ENCODE measurements around the gene EHMT1.

Gene EHMT1

DNA sequence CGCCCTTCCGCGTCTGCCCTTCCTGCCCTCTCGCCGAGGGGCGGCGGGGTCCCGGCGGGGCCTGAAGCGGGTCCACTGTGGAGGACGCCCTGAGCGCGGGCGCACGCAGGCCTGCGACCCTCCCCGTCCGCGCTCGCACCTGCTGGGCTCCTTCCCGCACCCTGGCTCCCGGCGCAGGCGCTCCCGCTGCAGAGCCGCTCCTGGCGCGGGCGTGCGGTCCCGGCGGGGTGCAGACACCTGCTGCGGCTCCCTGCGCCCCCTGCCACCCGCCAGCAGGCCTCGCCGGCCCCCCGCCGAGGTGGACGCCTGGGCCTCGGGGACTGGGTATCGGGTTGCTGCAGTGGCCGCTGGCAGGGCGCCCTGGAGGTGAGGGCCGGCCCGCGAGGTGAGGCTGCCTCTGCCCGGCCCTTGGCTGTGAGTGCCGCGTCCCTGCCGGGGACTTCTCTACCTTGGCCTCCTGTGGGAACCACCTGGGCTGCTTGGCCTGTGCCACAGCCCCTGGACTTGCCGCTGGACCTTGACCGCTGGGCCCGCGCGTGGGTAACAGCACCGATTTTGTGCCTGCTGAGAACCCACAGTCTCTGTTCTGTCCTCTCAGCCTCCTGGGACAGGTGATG lies 12.7 kb upstream of the EHMT1 start:
- Mint-ChIP-seq H3K4me1 (peaks cover 36% of the 10 kb centered on the region), H3K27me3 (no peaks in the 10 kb centered on the region), H3K4me3 (peak overlapping the region; percentile 76 to 84), H3K9me3 (no peaks in the 10 kb centered on the region), H3K27ac (no peak overlapping the region)
- peak; percentile 16 for ATAC-seq
- DNase-seq = peak; percentile 32 to 50

- Mint-ChIP-seq H3K9me3 (no peaks in the 10 kb centered on the region), H3K4me1 (peaks cover 42% of the 10 kb centered on the region), H3K4me3 (peak overlapping the region; percentile 76 to 84), H3K27me3 (no peaks in the 10 kb centered on the region), H3K27ac (peak overlapping the region; percentile 8 to 82)
- no peak for ATAC-seq
- DNase-seq = no peak
These were observed 12.1 kb upstream of the EHMT1 start for GRCh38 chr9:137606734-137607138.

- Mint-ChIP-seq H3K27me3 (no peaks in the 10 kb centered on the region), H3K27ac (peak overlapping the region; percentile 8 to 82), H3K4me3 (peak overlapping the region; percentile 76 to 84), H3K9me3 (no peaks in the 10 kb centered on the region), H3K4me1 (peaks cover 48% of the 10 kb centered on the region)
- DNase-seq (no peak), ATAC-seq (no peak)
These were observed 11.5 kb upstream of the EHMT1 start for GRCh38 chr9:137607141-137607857.

DNA sequence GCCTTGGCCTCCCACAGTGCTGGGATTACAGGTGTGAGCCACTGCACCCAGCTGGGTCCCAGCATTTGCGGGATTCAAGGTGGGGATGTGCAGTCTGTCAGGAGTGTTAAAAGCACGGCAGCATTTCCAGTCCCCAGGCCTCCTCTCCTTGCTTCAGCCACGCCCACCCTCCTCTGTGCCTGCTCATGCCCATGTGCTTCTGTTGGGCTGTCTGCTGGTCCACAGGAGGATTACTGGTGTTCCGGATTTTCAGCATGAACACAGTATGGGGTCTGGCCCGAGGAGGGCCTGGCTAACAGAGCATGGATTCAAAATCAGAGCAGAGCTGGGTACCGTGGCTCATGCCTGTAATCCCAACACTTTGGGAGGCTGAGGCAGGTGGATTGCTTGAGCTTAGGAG lies 7.9 kb upstream of the EHMT1 start:
- Mint-ChIP-seq H3K27me3 (no peaks in the 10 kb centered on the region), H3K27ac (no peak overlapping the region)

DNA sequence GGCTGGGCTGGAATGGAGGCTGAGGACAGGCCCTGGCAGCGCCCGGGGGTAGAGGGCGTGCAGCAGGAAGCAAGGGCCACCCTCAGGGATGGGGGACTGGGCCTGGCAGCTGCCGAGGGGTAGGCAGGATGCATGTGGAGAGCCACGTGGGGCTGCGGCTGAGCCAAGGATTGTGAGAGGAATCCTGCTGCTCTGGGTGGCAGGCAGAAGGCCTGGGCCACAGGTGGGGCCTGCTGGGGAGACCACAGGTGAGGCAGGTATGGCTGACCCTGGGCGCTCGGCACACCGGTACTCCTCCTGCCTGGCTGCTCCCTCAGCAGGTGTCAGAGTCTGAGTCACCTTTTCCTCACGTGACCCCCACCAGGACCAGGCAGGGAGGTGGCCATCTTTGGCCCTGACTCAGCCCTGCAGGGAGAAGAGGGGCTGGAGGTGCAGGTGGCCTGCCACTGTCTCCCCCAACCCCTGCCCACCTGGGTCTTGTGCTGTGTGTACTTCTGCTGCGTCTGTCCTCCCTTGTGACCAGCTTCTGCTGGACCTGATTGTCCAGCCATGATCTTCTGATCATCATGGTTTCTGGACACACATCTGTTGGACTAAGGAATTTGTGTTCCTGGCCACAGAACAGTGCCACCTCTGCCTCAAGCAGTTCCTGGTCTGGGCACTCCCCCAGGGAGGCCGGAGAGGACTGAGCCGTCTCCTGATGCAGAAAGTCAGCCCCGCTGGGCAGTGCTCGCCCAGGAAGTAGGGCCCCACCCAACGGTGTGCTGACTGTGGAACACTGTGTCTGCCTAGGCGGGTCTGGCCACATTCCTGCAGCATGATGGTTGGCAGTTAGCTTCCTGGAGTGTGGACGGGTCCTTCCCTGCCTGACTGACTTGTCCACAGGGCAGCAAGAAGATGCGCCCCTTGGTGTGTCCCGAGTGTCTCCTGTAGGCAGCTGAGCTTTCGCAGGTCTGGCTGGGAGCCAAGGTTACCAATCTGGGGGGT lies 6.9 kb upstream of the EHMT1 start:
- peak; percentile 73 for ATAC-seq
- Mint-ChIP-seq H3K9me3 (no peaks in the 10 kb centered on the region), H3K27ac (peak overlapping the region; percentile 58 to 74), H3K4me3 (peak overlapping the region in 1 of 2 donors; percentile 69), H3K27me3 (no peaks in the 10 kb centered on the region), H3K4me1 (peaks cover 36% of the 10 kb centered on the region)
- DNase-seq = peak in 1 of 2 donors; percentile 47

More for the DNA sequence above, 7.9 kb upstream of the EHMT1 start:
- H3K4me3 Mint-ChIP-seq = peak overlapping the region in 1 of 2 donors; percentile 69
- peaks cover 41% of the 10 kb centered on the region for H3K4me1 Mint-ChIP-seq
- DNase-seq = no peak
- no peaks in the 10 kb centered on the region for H3K9me3 Mint-ChIP-seq
- ATAC-seq = no peak

DNA sequence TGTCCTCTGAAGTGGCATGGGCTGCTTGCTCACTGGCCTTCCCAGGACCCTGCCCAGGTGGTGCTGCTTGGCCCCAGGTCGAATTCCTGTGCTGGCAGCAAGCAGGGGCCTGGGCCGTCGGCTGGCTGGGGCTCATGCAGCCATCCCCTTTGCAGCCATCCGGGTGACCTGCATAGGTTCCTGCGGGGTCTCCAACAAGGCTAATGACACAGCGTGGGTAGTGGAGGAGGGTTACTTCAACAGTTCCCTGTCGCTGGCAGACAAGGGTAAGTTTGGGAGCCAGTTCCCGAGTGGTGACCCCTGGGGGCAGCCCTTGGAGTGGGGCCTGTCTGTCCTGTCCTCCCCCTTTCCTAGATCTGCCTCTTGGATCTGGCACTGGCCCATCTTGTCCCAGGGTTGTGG lies 6.1 kb upstream of the EHMT1 start:
- Mint-ChIP-seq H3K27ac (no peak overlapping the region), H3K4me3 (no peak overlapping the region), H3K4me1 (peaks cover 36% of the 10 kb centered on the region), H3K9me3 (no peaks in the 10 kb centered on the region), H3K27me3 (no peaks in the 10 kb centered on the region)
- no peak for DNase-seq
- ATAC-seq = no peak

GRCh38 chr9:137613259-137613658 lies 5.5 kb upstream of the EHMT1 start:
- Mint-ChIP-seq H3K4me3 (no peak overlapping the region), H3K9me3 (no peaks in the 10 kb centered on the region), H3K4me1 (peaks cover 40% of the 10 kb centered on the region), H3K27me3 (no peaks in the 10 kb centered on the region), H3K27ac (peak overlapping the region in 1 of 2 donors; percentile 12)
- DNase-seq (no peak), ATAC-seq (no peak)

GRCh38 chr9:137613738-137614523 lies 4.9 kb upstream of the EHMT1 start:
- ATAC-seq = no peak
- H3K4me3 Mint-ChIP-seq = no peak overlapping the region
- H3K27ac Mint-ChIP-seq = no peak overlapping the region

GRCh38 chr9:137614631-137615386 lies 4.0 kb upstream of the EHMT1 start:
- DNase-seq = no peak
- H3K9me3 Mint-ChIP-seq = no peaks in the 10 kb centered on the region
- no peak overlapping the region for H3K4me3 Mint-ChIP-seq
- H3K4me1 Mint-ChIP-seq = peaks cover 42% of the 10 kb centered on the region
- H3K27me3 Mint-ChIP-seq = no peaks in the 10 kb centered on the region
- no peak overlapping the region for H3K27ac Mint-ChIP-seq
- no peak for ATAC-seq

More at GRCh38 chr9:137613738-137614523, 4.9 kb upstream of the EHMT1 start:
- Mint-ChIP-seq H3K9me3 (no peaks in the 10 kb centered on the region), H3K4me1 (peaks cover 40% of the 10 kb centered on the region), H3K27me3 (no peaks in the 10 kb centered on the region)
- no peak for DNase-seq

DNA sequence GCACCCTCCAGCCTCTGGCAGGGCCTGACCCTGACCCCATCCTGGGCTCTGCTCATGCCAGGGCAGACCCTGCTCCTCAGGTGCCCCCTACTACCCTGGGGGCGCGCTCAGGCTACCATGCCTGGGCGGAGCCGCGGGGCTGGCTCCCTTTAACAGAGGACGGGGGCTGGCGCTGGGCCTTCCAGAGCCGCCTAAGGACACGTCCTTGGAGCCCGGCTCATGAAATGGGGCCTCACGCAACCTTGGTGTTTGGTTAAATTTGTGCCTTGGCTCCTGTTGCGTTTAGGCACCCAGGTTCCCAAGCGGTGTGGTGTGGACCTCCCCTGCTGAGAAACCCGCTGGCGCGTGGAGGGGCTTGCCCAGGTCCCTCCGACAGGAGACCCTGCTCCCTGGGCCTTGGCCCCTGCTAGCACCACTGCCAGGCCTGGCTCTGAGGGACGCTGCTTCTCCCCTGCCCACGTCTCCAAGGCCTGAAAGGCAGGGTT lies 3.4 kb upstream of the EHMT1 start:
- peaks cover 48% of the 10 kb centered on the region for H3K4me1 Mint-ChIP-seq
- DNase-seq = no peak
- H3K27me3 Mint-ChIP-seq = no peaks in the 10 kb centered on the region
- no peak for ATAC-seq
- no peak overlapping the region for H3K27ac Mint-ChIP-seq
- no peaks in the 10 kb centered on the region for H3K9me3 Mint-ChIP-seq
- no peak overlapping the region for H3K4me3 Mint-ChIP-seq

DNA sequence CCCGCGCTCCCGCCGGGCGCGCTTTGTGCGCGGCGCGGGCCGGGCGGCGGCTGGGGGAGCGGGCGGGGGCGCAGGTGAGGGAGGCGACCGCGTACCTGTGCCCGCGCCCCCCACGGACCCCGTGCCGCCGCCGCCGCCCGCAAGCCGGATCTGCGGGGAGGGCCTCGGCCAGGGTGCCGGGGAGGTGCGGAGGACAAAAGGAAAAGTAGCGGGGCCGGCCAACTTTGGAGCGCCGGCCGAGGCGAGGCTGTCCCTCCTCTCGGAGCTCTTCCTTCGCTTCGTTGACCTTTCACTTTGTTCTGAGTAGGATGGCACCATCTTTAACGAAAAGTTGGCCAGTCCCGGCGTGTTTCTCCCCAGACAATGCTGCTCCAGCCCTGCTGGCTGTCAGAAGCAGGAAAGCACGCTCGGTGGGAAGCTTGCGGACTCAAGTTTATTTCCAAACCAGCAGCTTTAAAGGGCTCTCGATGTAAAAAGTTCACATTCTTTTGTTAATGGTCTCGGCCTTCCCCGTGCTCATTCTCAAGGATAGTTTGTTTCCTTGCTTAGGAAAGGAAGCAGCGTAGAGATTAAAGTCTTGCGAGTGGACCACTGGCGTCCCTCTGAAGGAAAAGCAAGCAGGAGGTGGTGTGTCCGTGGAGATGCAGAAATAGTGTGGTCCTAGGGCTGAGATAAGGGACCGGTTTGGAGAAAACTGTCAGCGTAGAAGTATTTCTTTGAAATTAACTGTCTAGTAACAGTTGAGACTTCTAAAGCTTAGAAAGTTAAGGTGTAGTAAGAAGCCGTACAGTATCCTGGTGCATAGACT lies 639 bp downstream of the EHMT1 start:
- ATAC-seq (peak; percentile 36), DNase-seq (peak; percentile 32 to 37)
- H3K4me3 Mint-ChIP-seq = peak overlapping the region; percentile 75 to 83
- H3K27ac Mint-ChIP-seq = peak overlapping the region; percentile 77 to 84
- no peaks in the 10 kb centered on the region for H3K27me3 Mint-ChIP-seq
- no peaks in the 10 kb centered on the region for H3K9me3 Mint-ChIP-seq
- H3K4me1 Mint-ChIP-seq = peaks cover 51% of the 10 kb centered on the region

- DNase-seq (no peak), ATAC-seq (no peak)
- Mint-ChIP-seq H3K27me3 (no peaks in the 10 kb centered on the region), H3K27ac (no peak overlapping the region), H3K4me1 (peaks cover 54% of the 10 kb centered on the region), H3K9me3 (no peaks in the 10 kb centered on the region), H3K4me3 (peak overlapping the region; percentile 75 to 83)
These were observed 1.2 kb downstream of the EHMT1 start for GRCh38 chr9:137620048-137620405.

DNA sequence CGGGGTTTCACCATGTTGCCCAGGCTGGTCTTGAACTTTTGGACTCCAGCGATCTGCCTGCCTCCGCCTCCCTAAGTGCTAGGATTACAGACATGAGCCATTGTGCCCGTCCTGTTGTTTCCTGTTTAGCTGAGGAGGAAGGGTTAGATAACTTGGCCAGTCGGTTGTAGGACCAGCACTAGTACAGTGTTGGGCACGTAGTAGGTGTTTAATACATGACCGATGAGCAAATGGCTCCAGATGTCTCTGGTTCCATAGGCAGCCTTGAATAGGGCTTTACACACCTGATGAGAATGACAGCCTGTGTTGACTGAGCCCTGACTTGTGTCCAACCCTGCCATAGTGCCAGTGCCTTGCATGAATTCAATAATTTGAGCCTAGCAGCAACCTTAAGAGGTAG lies 1.8 kb downstream of the EHMT1 start:
- no peak overlapping the region for H3K27ac Mint-ChIP-seq
- DNase-seq (no peak), ATAC-seq (no peak)
- peak overlapping the region; percentile 45 to 83 for H3K4me3 Mint-ChIP-seq
- peaks cover 59% of the 10 kb centered on the region for H3K4me1 Mint-ChIP-seq
- H3K9me3 Mint-ChIP-seq = no peaks in the 10 kb centered on the region
- H3K27me3 Mint-ChIP-seq = no peaks in the 10 kb centered on the region
